GM19324 (cell line): ENCODE data around the gene WDR31.
A peak's percentile ranks its signal among the peaks of the same experiment; 100 is the strongest.
"Not testable (repeated sequence)": the region's sequence is repeated elsewhere in the genome, so short reads cannot be mapped to it uniquely, and the experiment has no call there.

Experiments used
- ATAC-seq: cut with Tn5 transposase; IDR thresholded peaks from one replicate; pipeline ENCODE4 v1.9.1; 2021; ENCODE audit warnings: mild to moderate bottlenecking, moderate library complexity; ENCODE audit not compliant: unreplicated experiment, low FRiP score

Gene WDR31

GRCh38 chr9:113299800-113300292, 40.2 kb downstream of the WDR31 start:
- no peak for ATAC-seq

- ATAC-seq, result no peak
These were observed 40.9 kb downstream of the WDR31 start for GRCh38 chr9:113298924-113299770.

GRCh38 chr9:113298311-113298710, 41.8 kb downstream of the WDR31 start:
- no peak for ATAC-seq

GRCh38 chr9:113296796-113297558, 43.1 kb downstream of the WDR31 start:
- no peak for ATAC-seq

GRCh38 chr9:113296247-113296646, 43.8 kb downstream of the WDR31 start:
- not testable (repeated sequence) for ATAC-seq

- ATAC-seq, result no peak
These were observed 46.7 kb downstream of the WDR31 start for GRCh38 chr9:113293285-113293878.

GRCh38 chr9:113290052-113290607, 49.9 kb downstream of the WDR31 start:
- ATAC-seq, result no peak

- ATAC-seq, result no peak
These were observed 51.0 kb downstream of the WDR31 start for GRCh38 chr9:113289091-113289490.

GRCh38 chr9:113281356-113281755, 58.7 kb downstream of the WDR31 start:
- ATAC-seq, result no peak

GRCh38 chr9:113278840-113279239, 61.2 kb downstream of the WDR31 start:
- no peak for ATAC-seq

GRCh38 chr9:113275157-113276131, 64.6 kb downstream of the WDR31 start, which contains the start of the genes CDC26 and PRPF4:
CDC26 (minus strand) TSS chr9:113275572; CDS start chr9:113272507, 3,065 bp downstream.
PRPF4 (plus strand) TSS chr9:113275658; CDS start chr9:113275744, 86 bp downstream.
- ATAC-seq, result peak; percentile 99

- no peak for ATAC-seq
These were observed 65.5 kb downstream of the WDR31 start for GRCh38 chr9:113274474-113275156.

- ATAC-seq, result no peak
These were observed 70.2 kb downstream of the WDR31 start for GRCh38 chr9:113269871-113270270.

- ATAC-seq, result no peak
These were observed 70.7 kb downstream of the WDR31 start for GRCh38 chr9:113269355-113269754.

- no peak for ATAC-seq
These were observed 72.0 kb downstream of the WDR31 start for GRCh38 chr9:113267911-113268566.

- no peak for ATAC-seq
These were observed 73.9 kb downstream of the WDR31 start for GRCh38 chr9:113266174-113266573.
